ENCODE measurements around the gene ASTN2.

The ASTN2 gene

GRCh38 chr9:117092582-117092981 lies 322.3 kb downstream of the ASTN2 start:
- TF ChIP-seq SIN3A (IDR thresholded peaks at IDR 0.05; ENCODE audit: borderline replicate concordance, insufficient read depth, low read length), result no peak
- no peak for TF ChIP-seq REST (IDR thresholded peaks at IDR 0.05; ENCODE audit: insufficient read depth in 1 of 2, low read depth in 2 of 2, low read length in 2 of 2)
- TF ChIP-seq TAF1 (IDR thresholded peaks at IDR 0.05; ENCODE audit: borderline replicate concordance, insufficient read depth, low read length), result no peak
- no peak for TF ChIP-seq FOXP2 (optimal IDR thresholded peaks at IDR 0.05; ENCODE audit: borderline replicate concordance, extremely low read depth, extremely low read length, insufficient read depth)
- TF ChIP-seq POLR2AphosphoS5 (IDR thresholded peaks at IDR 0.05; ENCODE audit: low read depth, low read length), result no peak

- no peak for TF ChIP-seq TAF1 (IDR thresholded peaks at IDR 0.05; ENCODE audit: borderline replicate concordance, insufficient read depth, low read length)
- no peak for TF ChIP-seq SIN3A (IDR thresholded peaks at IDR 0.05; ENCODE audit: borderline replicate concordance, insufficient read depth, low read length)
- no peak for TF ChIP-seq REST (IDR thresholded peaks at IDR 0.05; ENCODE audit: insufficient read depth in 1 of 2, low read depth in 2 of 2, low read length in 2 of 2)
- no peak for TF ChIP-seq FOXP2 (optimal IDR thresholded peaks at IDR 0.05; ENCODE audit: borderline replicate concordance, extremely low read depth, extremely low read length, insufficient read depth)
- no peak for TF ChIP-seq POLR2AphosphoS5 (IDR thresholded peaks at IDR 0.05; ENCODE audit: low read depth, low read length)
Observed at GRCh38 chr9:117091529-117091928, 323.3 kb downstream of the ASTN2 start.

GRCh38 chr9:117088786-117089185 lies 326.1 kb downstream of the ASTN2 start:
- TF ChIP-seq FOXP2 (optimal IDR thresholded peaks at IDR 0.05; ENCODE audit: borderline replicate concordance, extremely low read depth, extremely low read length, insufficient read depth), result no peak
- no peak for TF ChIP-seq TAF1 (IDR thresholded peaks at IDR 0.05; ENCODE audit: borderline replicate concordance, insufficient read depth, low read length)
- TF ChIP-seq SIN3A (IDR thresholded peaks at IDR 0.05; ENCODE audit: borderline replicate concordance, insufficient read depth, low read length), result no peak
- no peak for TF ChIP-seq POLR2AphosphoS5 (IDR thresholded peaks at IDR 0.05; ENCODE audit: low read depth, low read length)
- TF ChIP-seq REST (IDR thresholded peaks at IDR 0.05; ENCODE audit: insufficient read depth in 1 of 2, low read depth in 2 of 2, low read length in 2 of 2), result no peak

- no peak for TF ChIP-seq REST (IDR thresholded peaks at IDR 0.05; ENCODE audit: insufficient read depth in 1 of 2, low read depth in 2 of 2, low read length in 2 of 2)
- TF ChIP-seq POLR2AphosphoS5 (IDR thresholded peaks at IDR 0.05; ENCODE audit: low read depth, low read length), result no peak
- TF ChIP-seq TAF1 (IDR thresholded peaks at IDR 0.05; ENCODE audit: borderline replicate concordance, insufficient read depth, low read length), result no peak
- no peak for TF ChIP-seq SIN3A (IDR thresholded peaks at IDR 0.05; ENCODE audit: borderline replicate concordance, insufficient read depth, low read length)
- no peak for TF ChIP-seq FOXP2 (optimal IDR thresholded peaks at IDR 0.05; ENCODE audit: borderline replicate concordance, extremely low read depth, extremely low read length, insufficient read depth)
Observed at GRCh38 chr9:117088140-117088539, 326.7 kb downstream of the ASTN2 start.

GRCh38 chr9:117084221-117084620 lies 330.6 kb downstream of the ASTN2 start:
- TF ChIP-seq TAF1 (IDR thresholded peaks at IDR 0.05; ENCODE audit: borderline replicate concordance, insufficient read depth, low read length) (no peak), SIN3A (IDR thresholded peaks at IDR 0.05; ENCODE audit: borderline replicate concordance, insufficient read depth, low read length) (no peak)

Measured in PFSK-1 (cell line).